Coronary artery (tissue), 2 donors: Measurements from ENCODE around the gene DCK.

ENCODE experiments used
- DNase-seq: peaks from one replicate; pipeline ENCODE4 v3.0.0-alpha.2; 2017; ENCODE audit warnings: low spot score
- H3K27ac ChIP-seq, 2 donors: fragments of 200-600 bp; sonication (generic); one replicate each; pipeline ENCODE4 v1.5.1; 2016 to 2019
- H3K4me3 ChIP-seq: fragments of 200-600 bp; sonication (generic); 2 replicates; pipeline ENCODE4 v1.5.1; 2016; ENCODE audit warnings: mild to moderate bottlenecking, moderate library complexity
- TF ChIP-seq, protein P1 (sequence below): fragments of 200-600 bp; sonication (generic); IDR thresholded peaks from one replicate; pipeline ENCODE4 v1.5.1; 2019; ENCODE audit warnings: antibody characterized with exemption

DCK gene

DNA sequence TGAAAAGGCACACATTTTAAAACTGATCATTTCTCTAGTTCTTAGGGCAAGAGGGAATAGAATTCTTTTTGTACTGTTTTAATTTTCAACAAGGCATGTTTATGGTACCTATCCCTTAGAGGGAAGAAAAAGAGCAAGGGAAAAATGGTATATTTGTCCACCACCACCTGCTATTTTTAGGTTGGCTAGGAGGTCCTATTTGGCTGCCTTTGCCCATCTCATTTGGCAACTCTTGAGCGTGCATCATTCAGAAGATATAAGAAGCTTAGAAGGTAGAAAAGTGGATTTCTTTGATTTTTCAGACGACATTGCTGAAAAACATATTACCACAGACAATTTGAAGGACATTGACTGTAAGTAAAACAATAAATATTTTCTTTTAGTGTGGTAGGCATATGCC, 69.0 kb downstream of the DCK start:
- no peak overlapping the region for H3K4me3 ChIP-seq
- H3K27ac ChIP-seq, result no peak overlapping the region
- TF ChIP-seq, protein P1, sequence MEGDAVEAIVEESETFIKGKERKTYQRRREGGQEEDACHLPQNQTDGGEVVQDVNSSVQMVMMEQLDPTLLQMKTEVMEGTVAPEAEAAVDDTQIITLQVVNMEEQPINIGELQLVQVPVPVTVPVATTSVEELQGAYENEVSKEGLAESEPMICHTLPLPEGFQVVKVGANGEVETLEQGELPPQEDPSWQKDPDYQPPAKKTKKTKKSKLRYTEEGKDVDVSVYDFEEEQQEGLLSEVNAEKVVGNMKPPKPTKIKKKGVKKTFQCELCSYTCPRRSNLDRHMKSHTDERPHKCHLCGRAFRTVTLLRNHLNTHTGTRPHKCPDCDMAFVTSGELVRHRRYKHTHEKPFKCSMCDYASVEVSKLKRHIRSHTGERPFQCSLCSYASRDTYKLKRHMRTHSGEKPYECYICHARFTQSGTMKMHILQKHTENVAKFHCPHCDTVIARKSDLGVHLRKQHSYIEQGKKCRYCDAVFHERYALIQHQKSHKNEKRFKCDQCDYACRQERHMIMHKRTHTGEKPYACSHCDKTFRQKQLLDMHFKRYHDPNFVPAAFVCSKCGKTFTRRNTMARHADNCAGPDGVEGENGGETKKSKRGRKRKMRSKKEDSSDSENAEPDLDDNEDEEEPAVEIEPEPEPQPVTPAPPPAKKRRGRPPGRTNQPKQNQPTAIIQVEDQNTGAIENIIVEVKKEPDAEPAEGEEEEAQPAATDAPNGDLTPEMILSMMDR, result no peak
- no peak for DNase-seq

DNA sequence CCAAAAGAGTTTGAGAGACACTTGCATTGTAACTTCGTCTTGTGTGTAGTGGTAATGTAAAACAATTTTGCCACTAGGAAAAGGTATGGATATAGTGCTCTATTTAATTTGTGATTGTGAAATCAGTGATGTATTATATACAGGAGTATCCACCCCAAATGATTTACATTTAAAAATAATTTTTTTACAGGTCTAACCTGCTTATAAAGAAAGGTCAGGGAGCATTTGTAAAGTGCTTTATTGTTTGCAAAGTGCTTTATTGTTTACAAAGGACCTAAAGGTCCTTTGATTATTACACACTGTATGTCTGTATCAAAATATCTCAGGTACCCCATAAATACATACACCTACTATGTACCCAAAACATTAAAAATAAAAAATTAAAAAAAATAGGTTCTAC, 70.3 kb downstream of the DCK start:
- DNase-seq, result no peak
- H3K27ac ChIP-seq, result no peak overlapping the region
- no peak overlapping the region for H3K4me3 ChIP-seq
- TF ChIP-seq, protein P1, result no peak

DNA sequence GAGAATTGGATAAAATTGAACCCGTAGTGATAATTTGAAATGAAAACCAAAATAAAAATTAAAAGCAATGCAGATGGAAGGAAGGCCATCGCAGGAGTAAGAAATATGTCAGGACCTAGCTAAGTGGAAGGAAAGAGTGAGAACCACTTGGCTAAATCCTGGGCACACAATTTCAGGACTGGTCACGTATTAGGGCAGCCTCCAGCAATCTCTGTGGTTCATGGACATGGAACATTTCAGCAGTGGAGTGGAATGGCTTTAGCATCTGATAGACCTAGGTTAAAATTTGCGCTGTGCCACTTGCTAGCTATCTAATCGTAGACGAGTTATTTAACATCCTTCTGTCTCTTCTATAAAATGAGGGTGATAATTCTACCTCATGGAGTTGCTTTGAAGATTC, 71.1 kb downstream of the DCK start:
- TF ChIP-seq, protein P1, result no peak
- Histone ChIP-seq H3K27ac (no peak overlapping the region), H3K4me3 (no peak overlapping the region)
- DNase-seq, result no peak

DNA sequence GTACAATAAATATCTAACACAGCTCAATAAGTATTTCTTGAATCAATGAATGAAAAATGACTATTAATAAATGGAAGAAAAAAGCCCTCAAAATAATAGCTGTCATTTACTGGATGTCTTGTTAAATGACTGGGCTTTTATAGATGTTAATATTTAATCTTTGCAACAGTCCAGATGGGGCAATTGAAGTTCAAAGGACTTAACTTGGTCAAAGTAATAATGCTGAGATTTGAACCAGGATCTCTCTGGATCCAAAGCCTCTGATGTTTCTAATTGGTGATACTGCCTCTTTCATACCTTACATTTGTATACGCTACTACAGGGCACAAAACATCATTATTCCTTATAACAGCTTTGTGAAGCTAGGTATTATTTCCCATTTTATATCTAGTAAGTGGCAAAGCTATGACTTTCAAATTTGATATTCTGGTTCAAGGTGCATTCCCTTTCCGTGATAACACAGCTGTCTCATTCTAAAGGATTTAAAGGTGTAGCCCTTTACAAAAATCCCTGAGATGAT, 72.6 kb downstream of the DCK start:
- no peak for DNase-seq
- TF ChIP-seq, protein P1, result no peak
- Histone ChIP-seq H3K27ac (no peak overlapping the region), H3K4me3 (no peak overlapping the region)

DNA sequence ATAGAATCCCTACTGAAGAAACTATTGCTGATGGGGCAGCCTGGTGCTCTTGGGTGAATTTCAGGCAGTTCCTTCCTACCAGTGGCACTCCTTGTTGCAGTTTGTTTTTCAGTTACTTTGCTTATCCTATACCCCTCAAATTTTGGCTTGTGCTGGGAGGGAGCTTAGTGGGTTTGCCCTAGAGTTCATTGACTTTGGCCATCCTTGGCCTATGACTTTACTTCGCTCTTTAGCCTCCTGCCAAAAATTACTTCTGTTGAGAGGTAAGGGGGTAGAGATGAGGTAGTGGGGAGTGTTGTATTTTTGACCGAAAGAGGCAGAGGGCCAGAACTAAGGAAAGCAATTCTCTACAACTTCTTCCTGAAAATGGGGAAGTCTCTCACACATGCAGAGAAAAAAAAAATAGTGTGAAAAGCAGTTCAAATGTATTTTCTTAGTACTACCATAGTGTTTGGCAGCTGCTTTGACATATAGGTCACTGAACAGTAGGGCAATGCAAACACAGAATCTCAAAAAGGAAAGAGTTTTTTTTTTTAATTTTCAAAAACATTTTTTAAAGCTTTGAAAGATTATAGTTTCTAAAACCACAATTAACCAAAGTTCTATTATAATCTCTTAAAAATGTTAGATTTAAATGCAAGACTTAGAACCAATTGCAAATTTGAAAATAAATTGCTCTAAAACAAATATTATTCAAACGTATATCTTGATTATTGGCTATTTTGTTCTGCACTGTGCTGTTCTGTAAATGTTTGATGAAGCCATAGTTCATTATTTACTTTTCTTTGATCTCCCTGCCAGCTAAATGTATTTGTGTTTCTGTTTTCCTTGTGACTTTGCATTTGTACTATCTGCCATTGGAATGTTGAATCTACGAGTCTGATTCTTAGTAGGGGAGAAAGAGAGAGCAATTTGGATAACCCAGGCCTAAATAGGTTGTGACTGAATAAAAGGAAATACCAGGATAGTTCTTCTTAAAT, 73.6 kb downstream of the DCK start:
- TF ChIP-seq, protein P1, result no peak
- no peak overlapping the region for H3K4me3 ChIP-seq
- H3K27ac ChIP-seq, result no peak overlapping the region
- DNase-seq, result no peak

DNA sequence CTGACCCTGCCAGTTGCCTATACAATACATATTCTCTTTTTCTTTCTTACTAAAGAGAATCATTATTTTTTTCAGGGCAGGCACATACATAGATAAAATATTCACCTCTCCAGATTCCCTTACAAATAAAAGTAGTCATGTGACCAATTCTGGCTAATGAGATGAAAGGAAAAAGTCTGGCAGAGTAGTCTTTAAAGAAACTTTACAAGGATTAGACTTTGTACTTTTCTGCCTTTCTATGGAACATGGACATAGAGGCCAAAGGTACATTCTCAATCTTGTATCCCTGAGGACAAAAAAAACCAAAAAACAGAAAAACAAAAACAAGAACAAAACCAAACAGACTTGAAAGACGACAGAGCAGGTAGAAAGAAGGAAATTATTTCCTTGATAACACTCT, 75.6 kb downstream of the DCK start:
- H3K4me3 ChIP-seq, result no peak overlapping the region
- H3K27ac ChIP-seq, result no peak overlapping the region
- no peak for DNase-seq
- TF ChIP-seq, protein P1, result no peak

DNA sequence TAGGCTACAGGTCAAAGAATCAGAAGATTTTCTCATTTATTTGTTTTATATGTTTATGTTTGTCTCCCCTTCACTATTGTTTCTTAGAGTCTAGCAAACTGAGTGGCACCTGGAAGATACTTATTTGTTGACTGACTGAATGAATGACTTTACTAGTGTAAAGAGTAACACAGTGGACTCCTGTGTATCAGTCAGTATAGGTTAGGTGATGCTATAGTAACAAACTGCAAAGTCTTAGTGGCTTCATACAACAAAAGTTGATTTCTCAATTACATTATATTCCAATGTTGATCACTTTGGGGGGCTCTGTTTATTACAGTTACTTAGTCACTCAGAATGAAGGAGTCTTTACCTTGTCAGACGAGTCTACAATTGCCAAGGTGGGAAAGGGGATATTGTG, 76.6 kb downstream of the DCK start:
- no peak overlapping the region for H3K27ac ChIP-seq
- DNase-seq, result no peak
- H3K4me3 ChIP-seq, result no peak overlapping the region
- TF ChIP-seq, protein P1, result no peak
